Measurements from ENCODE around the gene CUL1. TPM values are rescaled to one million over a fixed set of nuclear protein-coding genes. Genes with fewer than 3 reads are reported as not detected.

CUL1 gene
- total RNA-seq, 2 experiments from 2014 or later, result 60.6 to 61.2 TPM

DNA sequence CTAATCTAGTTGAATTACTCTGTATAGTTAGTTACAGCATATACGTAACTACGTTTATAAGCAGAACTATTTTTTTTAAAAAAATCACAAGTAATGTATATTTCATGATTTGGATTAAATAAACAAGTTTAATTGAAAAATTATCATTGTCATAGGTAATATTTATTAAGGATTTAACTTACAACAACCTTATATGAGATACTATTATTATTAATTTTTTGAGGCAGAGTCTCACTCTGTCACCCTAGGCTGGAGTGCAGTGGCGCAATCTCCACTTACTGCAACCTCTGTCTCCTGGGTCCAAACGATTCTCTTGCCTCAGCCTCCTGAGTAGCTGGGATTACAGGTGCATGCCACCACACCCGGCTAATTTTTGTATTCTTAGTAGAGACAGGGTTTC, 4.1 kb upstream of the CUL1 start:
- TF ChIP-seq, protein P1, sequence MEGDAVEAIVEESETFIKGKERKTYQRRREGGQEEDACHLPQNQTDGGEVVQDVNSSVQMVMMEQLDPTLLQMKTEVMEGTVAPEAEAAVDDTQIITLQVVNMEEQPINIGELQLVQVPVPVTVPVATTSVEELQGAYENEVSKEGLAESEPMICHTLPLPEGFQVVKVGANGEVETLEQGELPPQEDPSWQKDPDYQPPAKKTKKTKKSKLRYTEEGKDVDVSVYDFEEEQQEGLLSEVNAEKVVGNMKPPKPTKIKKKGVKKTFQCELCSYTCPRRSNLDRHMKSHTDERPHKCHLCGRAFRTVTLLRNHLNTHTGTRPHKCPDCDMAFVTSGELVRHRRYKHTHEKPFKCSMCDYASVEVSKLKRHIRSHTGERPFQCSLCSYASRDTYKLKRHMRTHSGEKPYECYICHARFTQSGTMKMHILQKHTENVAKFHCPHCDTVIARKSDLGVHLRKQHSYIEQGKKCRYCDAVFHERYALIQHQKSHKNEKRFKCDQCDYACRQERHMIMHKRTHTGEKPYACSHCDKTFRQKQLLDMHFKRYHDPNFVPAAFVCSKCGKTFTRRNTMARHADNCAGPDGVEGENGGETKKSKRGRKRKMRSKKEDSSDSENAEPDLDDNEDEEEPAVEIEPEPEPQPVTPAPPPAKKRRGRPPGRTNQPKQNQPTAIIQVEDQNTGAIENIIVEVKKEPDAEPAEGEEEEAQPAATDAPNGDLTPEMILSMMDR (IDR thresholded peaks at IDR 0.05), result no peak
- ATAC-seq, result no peak
- H3K4me1 Mint-ChIP-seq (ENCODE audit: low read depth), result peaks cover 20% of the 10 kb centered on the region
- CTCF ChIA-PET, result no interaction called here
- H3K9me3 Mint-ChIP-seq, result no peaks in the 10 kb centered on the region
- H3K27me3 Mint-ChIP-seq, result no peaks in the 10 kb centered on the region
- H3K4me3 Mint-ChIP-seq, result no peak overlapping the region
- POLR2A ChIA-PET, result interaction anchor here (0.7 kb wide), 1 partner anchor 34 kb away, joined by 3 read pairs; no protein-coding TSS in a partner anchor
- H3K27ac Mint-ChIP-seq, result no peak overlapping the region
- H3K36me3 Mint-ChIP-seq (ENCODE audit: low read depth), result peaks cover 2% of the 10 kb centered on the region
- no peak for DNase-seq
- intact Hi-C loops (cut with micrococcal nuclease), result loop anchor here (5.0 kb wide), 1 partner anchor 117 kb away; no protein-coding TSS in a partner anchor

DNA sequence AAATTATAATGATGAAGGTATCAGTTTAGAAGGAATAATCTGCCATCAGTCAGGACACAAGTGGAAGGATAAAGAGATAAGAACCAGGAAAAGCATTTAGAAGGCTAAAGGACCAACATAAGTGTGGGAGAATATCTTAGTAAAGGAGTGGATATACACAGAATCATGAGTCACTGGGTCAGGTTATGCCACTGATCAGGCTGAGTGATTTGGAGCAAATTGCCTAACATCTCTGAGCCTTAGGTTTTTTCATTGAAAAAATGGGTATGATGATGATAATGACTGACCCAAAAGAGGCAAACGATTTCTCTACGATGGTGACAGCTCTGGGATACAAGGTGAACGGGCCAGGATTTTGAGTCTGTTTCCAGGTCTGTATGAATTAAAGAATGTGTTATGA, 2.8 kb upstream of the CUL1 start:
- Mint-ChIP-seq H3K4me1 (ENCODE audit: low read depth) (peaks cover 28% of the 10 kb centered on the region), H3K4me3 (no peak overlapping the region), H3K9me3 (no peaks in the 10 kb centered on the region), H3K27me3 (no peaks in the 10 kb centered on the region), H3K27ac (no peak overlapping the region), H3K36me3 (ENCODE audit: low read depth) (peaks cover 7% of the 10 kb centered on the region)
- CTCF ChIA-PET, result no interaction called here
- TF ChIP-seq, protein P1 (IDR thresholded peaks at IDR 0.05), result no peak
- DNase-seq (no peak), ATAC-seq (no peak)
- POLR2A ChIA-PET, result no interaction called here
- intact Hi-C loops (cut with micrococcal nuclease), result loop anchor here (5.0 kb wide), 1 partner anchor 119 kb away; no protein-coding TSS in a partner anchor

DNA sequence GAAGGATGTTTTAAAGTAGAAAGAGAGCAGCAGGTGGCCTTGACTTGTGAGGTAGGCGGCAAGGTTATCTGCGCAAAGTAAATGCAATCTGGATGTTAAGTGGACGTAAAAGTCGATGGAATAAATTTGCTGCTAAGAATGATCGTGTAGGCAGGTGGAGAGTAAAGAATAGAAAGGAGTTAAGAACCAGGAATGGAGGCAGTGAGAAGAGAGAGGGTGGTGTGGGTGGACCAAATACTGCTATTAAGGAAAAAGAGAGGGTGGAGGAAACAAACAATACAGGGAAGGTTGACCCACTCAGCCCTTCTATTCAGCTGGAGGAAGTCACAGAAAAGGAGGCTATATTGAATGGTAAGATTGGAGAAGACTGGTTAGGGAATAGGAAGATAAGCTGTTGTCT, 1.9 kb upstream of the CUL1 start:
- TF ChIP-seq, protein P1 (IDR thresholded peaks at IDR 0.05), result no peak
- ChIA-PET CTCF (no interaction called here), POLR2A (no interaction called here)
- H3K27me3 Mint-ChIP-seq, result no peaks in the 10 kb centered on the region
- DNase-seq, result no peak
- no peaks in the 10 kb centered on the region for H3K9me3 Mint-ChIP-seq
- H3K27ac Mint-ChIP-seq, result no peak overlapping the region
- peaks cover 36% of the 10 kb centered on the region for H3K4me1 Mint-ChIP-seq (ENCODE audit: low read depth)
- no peak overlapping the region for H3K4me3 Mint-ChIP-seq
- intact Hi-C loops (cut with micrococcal nuclease), result loop anchor here (5.0 kb wide), 1 partner anchor 119 kb away; no protein-coding TSS in a partner anchor
- peaks cover 9% of the 10 kb centered on the region for H3K36me3 Mint-ChIP-seq (ENCODE audit: low read depth)
- ATAC-seq, result no peak

DNA sequence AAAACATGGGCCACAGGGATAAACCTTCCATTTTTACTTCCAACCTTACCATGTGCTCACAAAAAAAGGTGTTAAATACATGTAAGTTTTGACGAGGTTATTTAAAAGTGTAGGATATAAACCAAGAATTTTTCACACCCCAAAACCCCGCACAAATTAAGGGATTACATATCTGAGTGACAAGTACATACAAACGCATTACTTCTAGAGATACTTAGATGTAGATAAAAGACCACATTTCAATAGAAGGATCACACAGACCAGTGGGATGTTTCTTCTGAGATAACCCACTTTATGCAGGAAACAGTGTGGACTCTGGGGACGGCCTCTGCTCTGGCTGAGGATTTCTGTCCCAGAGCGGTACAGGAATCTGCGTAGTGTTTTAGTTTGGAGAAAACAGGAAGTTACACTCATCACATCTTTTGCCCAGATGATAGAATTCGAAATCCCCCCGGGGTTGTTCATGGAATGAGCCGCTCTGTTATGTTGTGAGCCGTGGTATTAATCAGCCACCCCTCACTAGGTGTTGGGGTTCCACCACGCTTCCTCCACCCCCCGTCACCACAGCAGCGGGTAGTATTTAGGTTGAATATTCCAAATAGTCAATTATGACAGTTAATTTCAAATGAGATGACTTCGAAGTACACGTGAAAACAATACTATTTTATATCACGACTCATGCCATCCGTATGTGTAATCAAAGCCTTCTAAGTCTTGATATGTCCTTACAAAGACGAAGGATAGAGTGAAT, 1.3 kb upstream of the CUL1 start:
- DNase-seq, result peak; percentile 79
- ChIA-PET POLR2A (interaction anchor here (0.9 to 2.0 kb wide), 9 partner anchors 8 to 265 kb away, joined by 3 to 10 read pairs (median 6); no protein-coding TSS in a partner anchor), CTCF (interaction anchor here (1.4 kb wide), 2 partner anchors 123 to 266 kb away, joined by 7 to 8 read pairs; no protein-coding TSS in a partner anchor)
- H3K4me3 Mint-ChIP-seq, result peak overlapping the region; percentile 80
- TF ChIP-seq, protein P1 (IDR thresholded peaks at IDR 0.05), result no peak
- no peaks in the 10 kb centered on the region for H3K9me3 Mint-ChIP-seq
- H3K27ac Mint-ChIP-seq, result peak overlapping the region; percentile 95
- peaks cover 9% of the 10 kb centered on the region for H3K36me3 Mint-ChIP-seq (ENCODE audit: low read depth)
- peaks cover 42% of the 10 kb centered on the region for H3K4me1 Mint-ChIP-seq (ENCODE audit: low read depth)
- intact Hi-C loops (cut with micrococcal nuclease), result loop anchor here (5.0 kb wide), 1 partner anchor 120 kb away; no protein-coding TSS in a partner anchor
- peak; percentile 38 for ATAC-seq
- no peaks in the 10 kb centered on the region for H3K27me3 Mint-ChIP-seq

DNA sequence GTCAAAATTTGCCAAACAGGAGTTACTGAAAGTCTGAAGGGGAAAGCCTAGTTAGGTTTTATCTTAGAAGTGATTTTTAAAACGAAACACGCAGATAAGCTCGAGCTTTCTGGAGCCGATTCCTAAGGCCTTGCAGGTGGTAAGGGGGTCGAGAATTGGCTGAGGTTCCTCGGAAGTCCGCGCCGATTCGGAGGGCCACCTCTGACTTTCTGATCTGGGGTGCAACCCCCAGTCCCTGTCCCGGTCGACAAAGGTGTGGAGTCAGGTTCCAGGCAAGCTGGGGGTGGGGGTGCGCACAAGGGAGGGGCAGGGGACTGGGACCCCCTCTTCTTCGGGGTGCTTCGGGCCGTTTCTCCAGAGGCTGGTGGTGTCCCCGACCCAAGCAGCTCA, 701 bp upstream of the CUL1 start:
- Mint-ChIP-seq H3K27me3 (no peaks in the 10 kb centered on the region), H3K4me1 (ENCODE audit: low read depth) (peaks cover 47% of the 10 kb centered on the region), H3K27ac (peak overlapping the region; percentile 95), H3K4me3 (peak overlapping the region; percentile 80), H3K9me3 (no peaks in the 10 kb centered on the region), H3K36me3 (ENCODE audit: low read depth) (peaks cover 9% of the 10 kb centered on the region)
- TF ChIP-seq, protein P1 (IDR thresholded peaks at IDR 0.05), result no peak
- DNase-seq (no peak), ATAC-seq (peak; percentile 5)
- CTCF ChIA-PET, result interaction anchor here (1.4 kb wide), 2 partner anchors 123 to 265 kb away, joined by 7 to 8 read pairs; no protein-coding TSS in a partner anchor
- POLR2A ChIA-PET, result interaction anchor here (0.7 to 2.0 kb wide), 20 partner anchors 8 to 285 kb away, joined by 3 to 10 read pairs (median 4); partner anchors contain the start of gene EZH2
- intact Hi-C loops (cut with micrococcal nuclease), result loop anchor here (5.0 kb wide), 1 partner anchor 121 kb away; no protein-coding TSS in a partner anchor
